HG03196 (cell line): ENCODE measurements around the gene GNA14.
"Not testable (repeated sequence)": the region's sequence is repeated elsewhere in the genome, so short reads cannot be mapped to it uniquely, and the experiment has no call there.

Experiments
- ATAC-seq: cut with Tn5 transposase; IDR thresholded peaks from one replicate; pipeline ENCODE4 v1.9.1; 2021; ENCODE audit not compliant: unreplicated experiment

GNA14 gene

GRCh38 chr9:77497322-77498198 is 150.6 kb downstream of the GNA14 start:
- no peak for ATAC-seq

DNA sequence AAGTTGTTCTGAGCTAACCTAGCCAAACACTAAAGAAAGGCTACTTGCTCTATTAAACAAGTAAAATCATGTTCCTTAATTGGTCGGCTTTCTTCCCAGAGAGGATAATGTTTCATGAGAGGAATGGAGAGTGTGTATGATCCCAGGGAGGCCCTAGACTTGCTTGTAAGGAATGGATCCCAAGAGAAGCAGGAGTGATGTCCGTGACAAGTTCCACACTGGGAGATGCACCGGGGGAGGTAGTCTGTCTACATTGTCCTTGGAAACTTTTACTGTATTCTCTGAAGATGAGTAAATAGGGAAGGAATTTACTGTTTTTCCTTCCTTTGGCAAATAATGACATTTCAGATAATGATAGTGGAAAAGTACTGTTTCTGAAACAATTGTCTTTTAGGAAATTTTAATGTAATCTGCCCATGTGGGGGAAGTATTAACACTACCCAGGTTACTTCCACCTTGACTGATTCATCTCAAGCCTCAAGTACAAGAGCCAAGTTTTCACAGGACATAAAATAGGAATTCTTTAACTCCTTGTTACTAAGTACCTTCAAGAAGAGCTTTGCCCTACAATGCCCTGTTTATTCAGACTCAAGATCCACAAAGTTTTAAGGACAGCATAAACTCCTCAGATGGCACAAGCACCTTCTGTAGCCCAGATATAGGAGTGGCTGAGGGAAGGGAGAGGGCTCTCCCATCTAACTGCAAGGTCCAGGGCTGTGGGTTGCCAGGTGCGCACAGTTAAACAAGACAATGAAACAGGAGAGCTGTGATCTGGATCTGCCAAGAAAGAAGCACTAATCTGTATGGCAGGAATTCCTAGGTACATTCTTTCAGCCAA is 152.1 kb downstream of the GNA14 start:
- no peak for ATAC-seq

- not testable (repeated sequence) for ATAC-seq
These were observed 157.8 kb downstream of the GNA14 start for GRCh38 chr9:77490279-77490678.

- not testable (repeated sequence) for ATAC-seq
These were observed 158.5 kb downstream of the GNA14 start for GRCh38 chr9:77489405-77490163.

GRCh38 chr9:77488439-77489126 is 159.5 kb downstream of the GNA14 start:
- no peak for ATAC-seq

DNA sequence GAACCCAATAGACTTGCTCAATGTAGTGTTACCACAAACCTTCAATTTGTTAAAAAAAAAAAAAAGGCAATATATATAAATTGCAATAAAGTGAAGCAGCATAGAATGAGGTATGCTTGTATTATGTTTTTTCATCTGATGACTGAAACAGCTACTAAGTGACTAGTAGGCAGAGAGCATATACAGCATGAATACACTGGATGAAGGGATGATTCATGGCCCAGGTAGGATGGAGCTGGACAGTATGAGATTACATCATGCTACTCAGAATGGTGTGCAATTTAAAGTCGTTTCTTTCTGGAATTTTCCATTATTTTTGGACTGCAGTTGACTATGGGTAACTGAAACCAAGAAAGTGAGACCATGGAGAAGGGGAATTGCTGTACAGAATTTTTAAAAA is 161.2 kb downstream of the GNA14 start:
- ATAC-seq = no peak

DNA sequence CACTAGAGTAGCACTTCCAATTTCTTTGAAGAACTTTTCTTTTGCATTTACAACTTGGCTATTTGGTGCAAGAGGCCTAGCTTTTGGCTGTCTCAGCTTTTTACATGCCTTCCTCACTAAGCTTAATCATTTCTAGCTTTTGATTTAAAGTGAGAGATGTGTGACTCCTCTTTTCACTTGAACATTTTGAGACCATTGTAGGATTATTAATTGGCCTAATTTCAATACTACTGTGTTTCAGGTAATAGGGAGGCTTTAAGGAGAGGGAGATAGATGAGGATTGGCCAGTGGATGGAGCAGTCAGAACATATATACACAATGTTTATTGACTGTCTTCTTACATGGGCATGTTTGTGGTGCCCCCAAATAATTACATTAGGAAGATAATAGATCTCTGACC is 161.7 kb downstream of the GNA14 start:
- ATAC-seq = no peak

DNA sequence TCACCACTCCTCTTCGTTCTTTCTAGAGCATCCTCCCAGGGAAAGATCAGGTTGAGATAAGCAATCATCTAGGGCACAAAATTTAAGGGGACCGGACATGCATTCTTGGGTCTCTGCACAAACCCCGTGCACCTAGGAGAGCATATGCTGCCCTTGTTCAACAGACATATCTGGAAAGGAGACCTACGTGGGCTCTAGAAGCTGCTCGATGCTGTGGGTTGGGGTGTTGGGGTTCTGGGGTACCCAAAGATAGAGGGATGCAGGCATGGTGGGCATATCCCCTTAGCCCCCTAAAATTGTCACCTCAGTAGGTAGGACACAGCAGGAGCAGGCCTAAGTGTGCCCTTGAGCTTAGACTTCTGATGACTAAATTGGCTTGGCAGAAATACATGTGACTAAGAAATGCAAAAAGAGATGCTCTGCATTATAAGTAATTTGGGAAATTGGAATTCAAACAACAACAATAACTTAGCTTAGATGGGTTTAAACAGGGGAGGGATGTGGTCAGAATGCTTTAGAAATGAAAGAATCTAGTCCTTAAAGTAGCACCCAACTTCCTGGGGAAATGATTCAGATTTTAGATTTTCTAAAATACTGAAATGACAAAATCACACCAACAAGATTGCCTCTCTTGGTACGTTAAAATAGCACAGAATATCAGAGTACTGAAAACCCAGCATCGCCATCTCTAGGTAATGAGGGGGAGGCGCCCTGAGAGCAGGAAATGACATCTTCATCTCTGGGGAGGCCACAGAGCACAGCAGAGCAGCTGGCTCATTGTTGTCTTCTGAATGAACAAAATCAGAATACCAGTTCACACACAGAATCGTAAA is 172.3 kb downstream of the GNA14 start:
- peak; percentile 96 for ATAC-seq

GRCh38 chr9:77474936-77475335 is 173.2 kb downstream of the GNA14 start:
- ATAC-seq = no peak

- ATAC-seq = no peak
These were observed 175.5 kb downstream of the GNA14 start for GRCh38 chr9:77472646-77473045.

GRCh38 chr9:77471572-77471971 is 176.6 kb downstream of the GNA14 start:
- no peak for ATAC-seq

- ATAC-seq = no peak
These were observed 178.4 kb downstream of the GNA14 start for GRCh38 chr9:77469515-77470231.

DNA sequence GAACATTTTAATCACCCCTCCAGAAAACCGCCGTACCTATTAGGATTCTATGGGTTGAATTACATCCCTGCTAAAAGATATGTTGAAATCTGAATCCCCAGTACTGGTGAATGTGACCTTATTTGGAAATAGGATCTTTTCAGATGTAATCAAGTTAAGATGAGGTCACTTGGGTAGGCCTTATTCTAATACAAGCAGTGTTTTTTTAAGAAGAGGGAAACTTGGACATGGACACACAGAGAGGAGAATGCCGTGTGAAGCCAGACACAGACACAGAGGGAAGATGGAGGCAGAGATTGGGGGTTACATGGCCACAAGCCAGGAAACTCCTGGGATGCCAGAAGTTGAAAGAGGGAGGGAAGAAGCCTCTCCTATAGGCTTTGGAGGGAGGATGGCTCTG is 183.5 kb downstream of the GNA14 start:
- ATAC-seq = no peak

GRCh38 chr9:77463151-77463550 is 185.0 kb downstream of the GNA14 start:
- no peak for ATAC-seq

DNA sequence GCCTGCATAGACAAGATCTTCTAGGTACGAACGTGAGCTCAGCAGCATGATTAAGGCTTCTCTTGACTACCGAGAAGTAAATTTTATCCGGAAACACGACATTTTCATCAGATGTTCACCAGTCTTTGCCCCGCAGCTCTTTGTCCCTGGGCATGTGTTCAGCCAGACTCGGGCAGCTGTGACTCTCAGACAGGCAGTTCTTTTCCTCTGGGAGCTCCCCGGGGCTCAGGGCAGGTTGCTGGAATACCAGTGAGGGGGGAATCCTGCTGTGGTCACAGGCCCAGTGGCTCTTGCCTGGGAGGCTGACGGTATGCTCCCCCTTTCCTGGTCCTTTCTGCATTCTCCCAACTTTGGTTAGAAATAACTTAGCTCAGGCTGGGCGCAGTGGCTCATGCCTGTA is 186.1 kb downstream of the GNA14 start:
- ATAC-seq = no peak

DNA sequence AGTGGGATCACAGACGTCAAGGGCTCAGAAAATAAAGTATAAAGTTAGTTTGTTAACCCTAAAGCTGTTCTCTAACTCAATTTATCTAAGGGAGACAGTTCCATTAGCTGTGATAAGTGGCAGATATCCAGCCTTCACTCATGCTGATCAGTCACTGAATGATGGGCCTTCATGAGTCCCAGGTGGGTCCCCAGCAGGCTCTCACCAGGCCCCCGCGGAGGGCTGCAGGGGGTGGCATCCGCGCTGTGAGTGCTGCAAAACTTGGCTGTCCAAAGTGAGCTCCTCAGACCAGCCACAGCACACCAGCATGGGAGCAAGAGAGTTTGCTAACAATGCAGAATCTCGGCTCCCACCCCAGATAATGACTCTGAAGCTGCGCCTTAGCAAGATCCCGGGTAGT is 187.2 kb downstream of the GNA14 start:
- no peak for ATAC-seq

GRCh38 chr9:77457916-77458592 is 190.1 kb downstream of the GNA14 start:
- peak; percentile 86 for ATAC-seq

DNA sequence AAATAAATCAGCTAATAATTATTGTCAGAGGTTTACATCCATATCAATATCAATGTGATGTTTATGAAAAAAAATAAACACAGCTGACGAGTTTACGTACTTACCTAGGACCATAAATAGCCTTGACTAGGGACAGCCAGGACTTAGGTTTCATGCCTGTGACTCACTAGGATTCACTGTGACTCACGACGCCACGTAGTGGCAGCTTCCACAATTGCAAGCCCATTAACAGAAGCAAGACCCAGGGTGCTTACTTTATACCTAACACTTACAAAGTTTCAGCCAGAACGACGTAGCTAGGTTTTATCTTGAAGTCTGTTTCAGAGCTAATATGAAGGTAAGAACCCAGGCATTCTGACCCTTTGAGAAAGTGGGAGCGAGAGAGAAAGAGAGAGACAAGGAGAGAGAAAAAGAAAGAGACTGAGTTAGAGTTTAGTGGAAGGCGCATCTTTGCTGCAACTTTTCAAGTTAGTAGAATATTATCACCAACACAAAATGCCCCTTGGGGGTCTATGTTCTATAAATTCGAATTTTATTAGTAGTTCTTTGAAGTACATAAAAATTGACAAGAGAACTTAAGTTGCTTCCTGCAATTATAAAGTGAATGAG is 191.2 kb downstream of the GNA14 start:
- ATAC-seq = peak; percentile 77
